IMR-90 (cell line): Measurements from ENCODE around the gene RNF186. TPM values are rescaled to one million over a fixed set of nuclear protein-coding genes. Genes with fewer than 3 reads are reported as not detected.

Source experiments
- ATAC-seq: fragments of 200-7000 bp; cut with Tn5 transposase; 2 replicates; pipeline ENCODE4 v1.9.1; 2020; ENCODE audit warnings: low read depth, mild to moderate bottlenecking, moderate library complexity
- BruUV-seq: library from RNA; stranded (reverse); fragments of 400-500 nt; replicated peaks from 2 replicates; lab custom pipeline; 2021; lab: Mats Ljungman, UMichigan
- CTCF ChIA-PET: fragments of 300-600 bp; formaldehyde crosslinking; extraction: SDS; loops from one replicate; lab custom pipeline; 2021; ENCODE audit warnings: antibody characterized with exemption; lab: Yijun Ruan, JAX
- POLR2A ChIA-PET: fragments of 300-600 bp; sonication (Branson Sonifier 250); formaldehyde crosslinking; loops from one replicate; lab custom pipeline; 2022; ENCODE audit warnings: antibody characterized with exemption; ENCODE audit not compliant: unreplicated experiment; lab: Charles Lee
- DNase-seq: peaks from one replicate; pipeline ENCODE4 v3.0.0; 2013
- H2AFZ ChIP-seq: replicated peaks from 2 replicates; pipeline ENCODE3; 2013; ENCODE audit warnings: low read length, mild to moderate bottlenecking; ENCODE audit not compliant: poor library complexity
- H2AK5ac ChIP-seq: 2 replicates; pipeline ENCODE4 v1.6.1; 2013; ENCODE audit warnings: low read depth, low read length, inconsistent platforms
- H2AK9ac ChIP-seq: replicated peaks from 2 replicates; pipeline ENCODE3; 2013; ENCODE audit warnings: mild to moderate bottlenecking, low read depth, low read length, moderate library complexity; ENCODE audit not compliant: poor library complexity
- H2BK120ac ChIP-seq: 2 replicates; pipeline ENCODE4 v1.6.1; 2013; ENCODE audit warnings: low read depth, low read length, inconsistent platforms
- H2BK15ac ChIP-seq: 3 replicates; pipeline ENCODE4 v1.6.1; 2013; ENCODE audit warnings: low read depth, low read length, inconsistent platforms
- H2BK20ac ChIP-seq: 2 replicates; pipeline ENCODE4 v1.6.1; 2013; ENCODE audit warnings: low read depth, mild to moderate bottlenecking, inconsistent platforms, low read length, moderate library complexity
- H2BK5ac ChIP-seq: 2 replicates; pipeline ENCODE4 v1.6.1; 2013; ENCODE audit warnings: mild to moderate bottlenecking, low read depth, low read length, inconsistent platforms; ENCODE audit not compliant: poor library complexity, severe bottlenecking
- H3K14ac ChIP-seq: replicated peaks from 2 replicates; pipeline ENCODE4 v1.6.1; 2013; ENCODE audit warnings: low read depth, low read length, inconsistent platforms
- H3K18ac ChIP-seq: 2 replicates; pipeline ENCODE4 v1.6.1; 2013; ENCODE audit warnings: low read depth, low read length, control low read depth
- H3K23ac ChIP-seq: 2 replicates; pipeline ENCODE4 v1.6.1; 2013; ENCODE audit warnings: low read depth, low read length, inconsistent platforms
- H3K27ac ChIP-seq: 2 replicates; pipeline ENCODE4 v1.5.1; 2013; ENCODE audit warnings: mild to moderate bottlenecking, control low read depth, low read length; ENCODE audit not compliant: insufficient read depth
- H3K27me3 ChIP-seq: 2 replicates; pipeline ENCODE4 v1.6.1; 2013; ENCODE audit warnings: low read length; ENCODE audit not compliant: control insufficient read depth, insufficient read depth
- H3K36me3 ChIP-seq: 2 replicates; pipeline ENCODE4 v1.6.1; 2013; ENCODE audit warnings: low read length, mixed read lengths; ENCODE audit not compliant: control insufficient read depth, insufficient read depth
- H3K4ac ChIP-seq: 2 replicates; pipeline ENCODE4 v1.6.1; 2013; ENCODE audit warnings: low read depth, low read length, inconsistent platforms
- H3K4me1 ChIP-seq: 2 replicates; pipeline ENCODE4 v1.6.1; 2013; ENCODE audit warnings: low read length, mixed read lengths; ENCODE audit not compliant: control insufficient read depth, insufficient read depth
- H3K4me2 ChIP-seq: 2 replicates; pipeline ENCODE4 v1.6.1; 2013; ENCODE audit warnings: low read depth, mild to moderate bottlenecking, control low read depth, low read length, moderate library complexity
- H3K4me3 ChIP-seq: 2 replicates; pipeline ENCODE4 v1.5.1; 2013; ENCODE audit warnings: low read depth, mild to moderate bottlenecking, control low read depth, low read length, moderate library complexity; ENCODE audit not compliant: insufficient read depth
- H3K56ac ChIP-seq: 2 replicates; pipeline ENCODE4 v1.6.1; 2013; ENCODE audit warnings: low read length, inconsistent platforms; ENCODE audit not compliant: insufficient read depth; ENCODE audit errors: extremely low read depth
- H3K79me1 ChIP-seq, 2 experiments: 2 replicates each; pipeline ENCODE4 v1.6.1; 2013; ENCODE audit warnings: low read length in 2 of 2, inconsistent platforms in 1 of 2, low read depth in 1 of 2
- H3K9ac ChIP-seq: 2 replicates; pipeline ENCODE4 v1.6.1; 2013; ENCODE audit warnings: low read depth, low read length, control low read depth
- H3K9me1 ChIP-seq: 2 replicates; pipeline ENCODE4 v1.6.1; 2013; ENCODE audit warnings: low read length, inconsistent platforms; ENCODE audit not compliant: insufficient read depth
- H3K9me3 ChIP-seq: 2 replicates; pipeline ENCODE4 v1.6.1; 2013; ENCODE audit warnings: low read length; ENCODE audit not compliant: control insufficient read depth, insufficient read depth
- H4K20me1 ChIP-seq: 2 replicates; pipeline ENCODE4 v1.6.1; 2013; ENCODE audit warnings: low read length, inconsistent platforms; ENCODE audit not compliant: insufficient read depth
- H4K5ac ChIP-seq: 2 replicates; pipeline ENCODE4 v1.6.1; 2013; ENCODE audit warnings: mild to moderate bottlenecking, low read depth, low read length, control low read depth
- H4K8ac ChIP-seq, 2 experiments: 2 replicates each; pipeline ENCODE4 v1.6.1; 2013; ENCODE audit warnings: low read depth in 2 of 2, low read length in 2 of 2, control low read depth in 1 of 2, inconsistent platforms in 1 of 2
- H4K91ac ChIP-seq: 2 replicates; pipeline ENCODE4 v1.6.1; 2013; ENCODE audit warnings: low read depth, low read length, inconsistent platforms; ENCODE audit not compliant: insufficient read depth
- BHLHE40 ChIP-seq: fragments of 150-350 bp; IDR thresholded peaks from 2 replicates; pipeline ENCODE4 v1.6.1; 2016; ENCODE audit warnings: mild to moderate bottlenecking, low read depth, low read length
- CEBPB ChIP-seq: IDR thresholded peaks from 2 replicates; pipeline ENCODE4 v1.6.1; 2012; ENCODE audit warnings: low read depth, low read length, improper control_type of control experiment
- CHD1 ChIP-seq: IDR thresholded peaks from 2 replicates; pipeline ENCODE4 v1.6.1; 2012; ENCODE audit warnings: low read depth, low read length, improper control_type of control experiment
- FOS ChIP-seq: fragments of 150-350 bp; IDR thresholded peaks from 2 replicates; pipeline ENCODE4 v1.6.1; 2016; ENCODE audit warnings: low read depth, low read length
- MAFK ChIP-seq: IDR thresholded peaks from 2 replicates; pipeline ENCODE4 v1.6.1; 2012; ENCODE audit warnings: low read depth, low read length, improper control_type of control experiment
- MAZ ChIP-seq: IDR thresholded peaks from 2 replicates; pipeline ENCODE4 v1.6.1; 2012; ENCODE audit warnings: low read depth, mild to moderate bottlenecking, low read length, improper control_type of control experiment, moderate library complexity, borderline replicate concordance
- MXI1 ChIP-seq: IDR thresholded peaks from 2 replicates; pipeline ENCODE4 v1.6.1; 2012; ENCODE audit warnings: low read depth, mild to moderate bottlenecking, low read length, moderate library complexity, borderline replicate concordance
- NFE2L2 ChIP-seq: fragments of 150-350 bp; IDR thresholded peaks from 2 replicates; pipeline ENCODE4 v1.6.1; 2016; ENCODE audit warnings: low read depth, mild to moderate bottlenecking, low read length
- POLR2A ChIP-seq: IDR thresholded peaks from 2 replicates; pipeline ENCODE4 v1.6.1; 2012; ENCODE audit warnings: mild to moderate bottlenecking, low read depth, low read length
- RAD21 ChIP-seq: IDR thresholded peaks from 2 replicates; pipeline ENCODE4 v1.6.1; 2012; ENCODE audit warnings: low read length, improper control_type of control experiment
- RCOR1 ChIP-seq: IDR thresholded peaks from 2 replicates; pipeline ENCODE4 v1.6.1; 2012; ENCODE audit warnings: mild to moderate bottlenecking, low read length, improper control_type of control experiment; ENCODE audit not compliant: insufficient replicate concordance
- RFX5 ChIP-seq: IDR thresholded peaks from 2 replicates; pipeline ENCODE4 v1.8.0; 2012; ENCODE audit warnings: low read depth, mild to moderate bottlenecking, low read length, moderate library complexity
- SMC3 ChIP-seq: fragments of 150-350 bp; IDR thresholded peaks from 2 replicates; pipeline ENCODE4 v1.6.1; 2016; ENCODE audit warnings: low read depth, mild to moderate bottlenecking, antibody characterized with exemption, low read length, moderate library complexity
- WGBS, 2 experiments: methylation state at CpG; one replicate each; pipeline versions ENCODE4 v1.1.5 to v1.1.7; 2013; ENCODE audit warnings: missing lambda C conversion rate in 2 of 2; ENCODE audit not compliant: insufficient read length in 1 of 2; ENCODE audit errors: extremely low coverage in 2 of 2; 5-methylcytosine and 5-hydroxymethylcytosine counted together
- dilution Hi-C: fragments of 300-500 bp; cut with HindIII; formaldehyde crosslinking; loops from one replicate; pipeline ENCODE4 v1.14.3; 2018; ENCODE audit warnings: low sequenced_read_pairs; ENCODE audit not compliant: unreplicated experiment
- in situ Hi-C: fragments of 300-500 bp; cut with MboI; formaldehyde crosslinking; loops from 3 replicates; pipeline ENCODE4 v1.14.3; 2019; ENCODE audit warnings: low sequenced_read_pairs, inconsistent platforms, mixed read lengths
- intact Hi-C: fragments of 100-400 bp; cut with micrococcal nuclease; formaldehyde crosslinking; loops from 2 replicates; pipeline ENCODE4 v1.10.0; 2022
- polyA plus RNA-seq, 3 experiments: library from polyadenylated mRNA; depleted of rRNA; stranded (reverse); fragments of >200 nt; gene quantifications; 2 replicates each; pipeline ENCODE4 v1.2.3, GENCODE V29; 2012; ENCODE audit warnings: low replicate concordance in 1 of 3
- total RNA-seq: library from RNA; depleted of rRNA; stranded (reverse); fragments of >200 nt; gene quantifications from 2 replicates; pipeline ENCODE4 v1.2.3, GENCODE V29; 2012
- TF ChIP-seq, protein P1 (sequence below): conservative IDR thresholded peaks from 2 replicates; pipeline ENCODE4 v1.5.1; 2012; ENCODE audit warnings: mild to moderate bottlenecking, low read depth, low read length, improper control_type of control experiment
- TF ChIP-seq, protein P2 (sequence below): fragments of 150-350 bp; IDR thresholded peaks from 2 replicates; pipeline ENCODE4 v1.6.1; 2017; ENCODE audit warnings: mild to moderate bottlenecking, antibody characterized with exemption, low read length, low read depth
- TF ChIP-seq, protein P3 (sequence below): fragments of 150-350 bp; IDR thresholded peaks from 2 replicates; pipeline ENCODE4 v1.6.1; 2016; ENCODE audit warnings: low read depth, mild to moderate bottlenecking, low read length, moderate library complexity, borderline replicate concordance

RNF186 gene
- total and polyA plus RNA-seq, 2 of the 4 experiments (the other 2 are of a cell fraction): not detected

DNA sequence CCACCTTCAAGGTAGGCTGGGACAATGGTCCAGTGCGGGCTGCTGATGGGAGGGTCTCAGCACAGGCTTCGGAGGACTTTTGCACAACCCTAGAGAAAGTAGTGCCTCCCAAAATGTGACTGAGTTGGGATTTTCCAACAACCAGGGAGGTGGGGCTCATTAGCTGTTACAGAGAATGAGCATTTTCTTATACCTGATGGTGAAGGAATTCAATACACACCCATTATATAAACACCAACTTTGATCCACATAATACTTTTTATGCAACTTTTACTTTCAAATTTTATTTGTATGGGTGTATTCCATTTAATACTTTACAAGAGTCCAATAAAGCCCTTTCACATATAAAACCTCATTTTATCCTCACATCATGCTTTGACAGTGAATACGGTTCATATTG lies 31.3 kb upstream of the RNF186 start:
- Histone ChIP-seq H2BK20ac (no peak overlapping the region), H3K27ac (no peak overlapping the region), H3K9me3 (no peaks in the 10 kb centered on the region), H3K4me3 (no peak overlapping the region), H3K14ac (no peak overlapping the region), H4K8ac (no peak overlapping the region), H3K9me1 (no peaks in the 10 kb centered on the region), H2AK5ac (no peak overlapping the region), H2AK9ac (no peak overlapping the region), H2BK15ac (no peak overlapping the region), H3K27me3 (peaks cover 12% of the 10 kb centered on the region), H2BK120ac (no peak overlapping the region), H3K36me3 (no peaks in the 10 kb centered on the region), H4K91ac (no peak overlapping the region), H3K56ac (no peak overlapping the region), H3K4me1 (no peaks in the 10 kb centered on the region), H3K9ac (no peak overlapping the region), H2BK5ac (no peak overlapping the region), H3K18ac (no peak overlapping the region), H2AFZ (no peak overlapping the region), H4K20me1 (no peaks in the 10 kb centered on the region), H3K79me1 (no peaks in the 10 kb centered on the region), H3K23ac (no peak overlapping the region), H3K4me2 (no peak overlapping the region), H3K4ac (no peak overlapping the region), H4K5ac (no peak overlapping the region)
- dilution Hi-C loops: no loop called here
- no peak for TF ChIP-seq MAZ
- TF ChIP-seq, protein P1, sequence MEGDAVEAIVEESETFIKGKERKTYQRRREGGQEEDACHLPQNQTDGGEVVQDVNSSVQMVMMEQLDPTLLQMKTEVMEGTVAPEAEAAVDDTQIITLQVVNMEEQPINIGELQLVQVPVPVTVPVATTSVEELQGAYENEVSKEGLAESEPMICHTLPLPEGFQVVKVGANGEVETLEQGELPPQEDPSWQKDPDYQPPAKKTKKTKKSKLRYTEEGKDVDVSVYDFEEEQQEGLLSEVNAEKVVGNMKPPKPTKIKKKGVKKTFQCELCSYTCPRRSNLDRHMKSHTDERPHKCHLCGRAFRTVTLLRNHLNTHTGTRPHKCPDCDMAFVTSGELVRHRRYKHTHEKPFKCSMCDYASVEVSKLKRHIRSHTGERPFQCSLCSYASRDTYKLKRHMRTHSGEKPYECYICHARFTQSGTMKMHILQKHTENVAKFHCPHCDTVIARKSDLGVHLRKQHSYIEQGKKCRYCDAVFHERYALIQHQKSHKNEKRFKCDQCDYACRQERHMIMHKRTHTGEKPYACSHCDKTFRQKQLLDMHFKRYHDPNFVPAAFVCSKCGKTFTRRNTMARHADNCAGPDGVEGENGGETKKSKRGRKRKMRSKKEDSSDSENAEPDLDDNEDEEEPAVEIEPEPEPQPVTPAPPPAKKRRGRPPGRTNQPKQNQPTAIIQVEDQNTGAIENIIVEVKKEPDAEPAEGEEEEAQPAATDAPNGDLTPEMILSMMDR: no peak
- TF ChIP-seq MXI1: no peak
- no peak for TF ChIP-seq CHD1
- TF ChIP-seq, protein P2, sequence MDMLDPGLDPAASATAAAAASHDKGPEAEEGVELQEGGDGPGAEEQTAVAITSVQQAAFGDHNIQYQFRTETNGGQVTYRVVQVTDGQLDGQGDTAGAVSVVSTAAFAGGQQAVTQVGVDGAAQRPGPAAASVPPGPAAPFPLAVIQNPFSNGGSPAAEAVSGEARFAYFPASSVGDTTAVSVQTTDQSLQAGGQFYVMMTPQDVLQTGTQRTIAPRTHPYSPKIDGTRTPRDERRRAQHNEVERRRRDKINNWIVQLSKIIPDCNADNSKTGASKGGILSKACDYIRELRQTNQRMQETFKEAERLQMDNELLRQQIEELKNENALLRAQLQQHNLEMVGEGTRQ: no peak
- TF ChIP-seq FOS: no peak
- TF ChIP-seq RFX5: no peak
- TF ChIP-seq, protein P3, sequence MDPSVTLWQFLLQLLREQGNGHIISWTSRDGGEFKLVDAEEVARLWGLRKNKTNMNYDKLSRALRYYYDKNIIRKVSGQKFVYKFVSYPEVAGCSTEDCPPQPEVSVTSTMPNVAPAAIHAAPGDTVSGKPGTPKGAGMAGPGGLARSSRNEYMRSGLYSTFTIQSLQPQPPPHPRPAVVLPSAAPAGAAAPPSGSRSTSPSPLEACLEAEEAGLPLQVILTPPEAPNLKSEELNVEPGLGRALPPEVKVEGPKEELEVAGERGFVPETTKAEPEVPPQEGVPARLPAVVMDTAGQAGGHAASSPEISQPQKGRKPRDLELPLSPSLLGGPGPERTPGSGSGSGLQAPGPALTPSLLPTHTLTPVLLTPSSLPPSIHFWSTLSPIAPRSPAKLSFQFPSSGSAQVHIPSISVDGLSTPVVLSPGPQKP: no peak
- TF ChIP-seq MAFK: no peak
- TF ChIP-seq RAD21: no peak
- no peak for TF ChIP-seq BHLHE40
- TF ChIP-seq CEBPB: no peak
- no peak for TF ChIP-seq POLR2A
- no peak for TF ChIP-seq RCOR1
- TF ChIP-seq NFE2L2: no peak
- TF ChIP-seq SMC3: no peak
- intact Hi-C loops: no loop called here
- no CpG with 5 or more reads among the region's 3 CpGs for WGBS, 2 experiments
- no TSS peak for BruUV-seq
- POLR2A ChIA-PET: no interaction called here
- CTCF ChIA-PET: no interaction called here
- in situ Hi-C loops: no loop called here
- ATAC-seq (no peak), DNase-seq (no peak)
